GM20000 (cell line): ENCODE results near the gene CREM.

Experiments used
- DNase-seq: peaks from one replicate; pipeline ENCODE4 v3.0.0; 2012; ENCODE audit warnings: low spot score
- TF ChIP-seq, protein P1 (sequence below): IDR thresholded peaks from 2 replicates; pipeline ENCODE4 v1.5.1; 2012; ENCODE audit warnings: mild to moderate bottlenecking, control low read depth; ENCODE audit errors: extremely low read depth, missing control alignments

CREM gene

DNA sequence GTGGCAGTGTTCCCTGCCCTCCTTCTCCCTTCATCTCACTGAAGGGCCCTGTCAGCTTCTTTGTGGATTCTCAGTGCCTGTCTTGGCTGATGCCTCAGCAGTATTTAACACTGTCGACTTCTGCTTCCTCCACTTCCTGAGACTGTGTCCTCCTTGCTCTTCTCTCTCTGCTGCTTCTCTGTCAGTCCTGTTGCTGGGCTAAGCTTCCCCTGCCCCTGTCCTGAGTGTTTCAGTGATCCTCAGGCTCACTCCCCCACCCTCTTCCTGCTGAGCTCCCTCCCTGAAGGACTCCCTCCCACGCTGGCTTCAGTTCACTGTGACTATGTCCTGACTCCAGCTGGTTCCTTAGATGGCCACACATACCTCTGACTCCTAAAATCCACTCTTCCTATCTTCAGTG is 64.9 kb downstream of the CREM start:
- DNase-seq: no peak
- TF ChIP-seq, protein P1, sequence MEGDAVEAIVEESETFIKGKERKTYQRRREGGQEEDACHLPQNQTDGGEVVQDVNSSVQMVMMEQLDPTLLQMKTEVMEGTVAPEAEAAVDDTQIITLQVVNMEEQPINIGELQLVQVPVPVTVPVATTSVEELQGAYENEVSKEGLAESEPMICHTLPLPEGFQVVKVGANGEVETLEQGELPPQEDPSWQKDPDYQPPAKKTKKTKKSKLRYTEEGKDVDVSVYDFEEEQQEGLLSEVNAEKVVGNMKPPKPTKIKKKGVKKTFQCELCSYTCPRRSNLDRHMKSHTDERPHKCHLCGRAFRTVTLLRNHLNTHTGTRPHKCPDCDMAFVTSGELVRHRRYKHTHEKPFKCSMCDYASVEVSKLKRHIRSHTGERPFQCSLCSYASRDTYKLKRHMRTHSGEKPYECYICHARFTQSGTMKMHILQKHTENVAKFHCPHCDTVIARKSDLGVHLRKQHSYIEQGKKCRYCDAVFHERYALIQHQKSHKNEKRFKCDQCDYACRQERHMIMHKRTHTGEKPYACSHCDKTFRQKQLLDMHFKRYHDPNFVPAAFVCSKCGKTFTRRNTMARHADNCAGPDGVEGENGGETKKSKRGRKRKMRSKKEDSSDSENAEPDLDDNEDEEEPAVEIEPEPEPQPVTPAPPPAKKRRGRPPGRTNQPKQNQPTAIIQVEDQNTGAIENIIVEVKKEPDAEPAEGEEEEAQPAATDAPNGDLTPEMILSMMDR: no peak

DNA sequence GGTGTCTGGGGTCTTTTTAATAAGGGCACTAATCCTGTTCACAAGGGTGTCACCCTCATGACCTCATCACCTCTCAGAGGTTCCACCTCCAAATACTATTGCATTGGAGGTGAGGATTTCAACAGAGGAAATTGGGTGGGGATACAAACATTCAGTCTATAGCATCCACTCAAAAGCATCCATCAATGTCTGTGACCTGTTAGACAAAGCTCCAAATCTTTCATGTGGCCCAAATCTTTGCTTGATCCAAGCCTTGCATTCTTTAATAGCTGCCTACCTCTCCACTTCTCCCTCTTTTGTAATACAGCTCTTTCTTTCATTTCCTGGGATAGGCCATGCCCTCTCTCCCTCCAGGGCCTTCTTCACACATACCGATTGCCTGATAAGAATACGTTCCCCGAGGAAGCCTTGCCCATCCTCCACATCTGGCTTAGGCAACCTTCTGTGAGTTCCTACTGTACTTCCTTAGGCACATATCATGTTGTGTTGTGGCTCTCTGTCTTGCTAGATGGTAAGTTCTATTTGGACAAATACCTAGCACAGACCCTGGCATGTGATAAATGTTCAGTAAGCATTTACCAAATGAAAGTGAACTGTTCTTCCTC is 66.1 kb downstream of the CREM start:
- no peak for DNase-seq
- TF ChIP-seq, protein P1: no peak

DNA sequence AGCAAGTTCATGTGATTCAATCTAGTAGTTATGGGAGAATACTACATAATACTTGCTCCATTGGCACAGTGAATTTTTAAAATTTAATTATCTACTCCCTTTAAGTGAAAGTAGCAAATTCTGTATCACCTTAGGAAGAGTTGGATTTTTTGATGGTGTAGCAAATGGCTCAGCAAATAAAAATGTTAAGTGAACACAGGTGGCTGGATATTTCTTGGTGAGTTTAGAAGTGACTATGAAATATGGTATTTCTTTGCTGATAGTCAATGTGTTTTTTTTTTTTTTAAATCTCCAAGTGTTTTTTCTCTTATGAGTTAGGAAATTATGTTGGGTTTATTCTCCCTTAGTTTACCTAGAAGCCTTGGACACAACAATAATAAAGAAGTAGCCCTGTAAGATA is 67.8 kb downstream of the CREM start:
- DNase-seq: no peak
- TF ChIP-seq, protein P1: no peak

DNA sequence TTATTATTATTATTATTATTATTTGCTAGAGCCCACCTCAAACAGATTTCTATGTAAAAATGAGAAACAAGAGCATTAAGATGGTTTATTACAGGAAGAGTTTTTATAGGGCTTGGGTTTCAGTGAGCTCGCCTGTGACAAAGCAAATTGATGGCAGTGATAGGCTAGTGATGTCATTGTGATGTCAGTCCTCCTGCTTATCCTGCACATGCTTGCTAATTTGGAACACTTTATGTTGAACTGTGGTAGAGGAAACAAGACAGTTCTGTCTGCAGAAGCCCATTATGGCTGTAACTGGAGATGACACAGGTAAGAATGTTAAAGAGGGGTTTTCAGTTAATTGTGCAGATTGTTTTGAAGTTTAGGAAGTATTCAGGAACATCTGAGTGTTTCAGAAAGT is 68.3 kb downstream of the CREM start:
- no peak for DNase-seq
- TF ChIP-seq, protein P1: no peak

- peak; percentile 66 for DNase-seq
Observed at GRCh38 chr10:35195361-35196306, 69.0 kb downstream of the CREM start.

DNA sequence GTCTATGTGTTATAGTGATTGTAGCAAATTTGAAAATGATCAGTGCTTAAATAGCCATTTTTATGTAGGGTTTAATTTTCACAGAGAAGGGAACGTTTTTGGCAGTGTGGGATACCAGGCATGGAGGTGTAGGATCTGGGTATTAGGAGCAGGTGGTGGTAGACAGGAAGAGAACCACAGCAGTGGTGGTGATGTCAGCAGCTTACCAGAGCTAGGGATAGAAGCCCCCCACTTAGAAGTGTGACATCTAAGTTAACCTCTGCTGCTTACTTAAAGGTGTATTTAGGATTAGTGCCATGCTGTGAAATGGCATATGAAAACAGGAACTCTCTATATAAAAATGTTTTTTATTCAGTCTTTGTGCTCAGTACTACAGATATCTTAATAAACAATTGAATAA is 73.8 kb downstream of the CREM start:
- no peak for DNase-seq
- TF ChIP-seq, protein P1: no peak

More at GRCh38 chr10:35195361-35196306, 69.0 kb downstream of the CREM start:
- TF ChIP-seq, protein P1: peak; percentile 44

GRCh38 chr10:35201234-35201633 is 74.6 kb downstream of the CREM start:
- no peak for DNase-seq
- TF ChIP-seq, protein P1: no peak
